Heart right ventricle (tissue), 16 donors: Measurements from ENCODE around the gene SMYD1. TPM values are rescaled to one million over a fixed set of nuclear protein-coding genes. Genes with fewer than 3 reads are reported as not detected.
"Not testable (repeated sequence)": the region's sequence is repeated elsewhere in the genome, so short reads cannot be mapped to it uniquely, and the experiment has no call there.

Experiments
- ATAC-seq, 8 donors: fragments of 200-7000 bp; cut with Tn5 transposase; one replicate each; pipeline ENCODE4 v1.9.1; 2020; ENCODE audit warnings: mild to moderate bottlenecking in 8 of 8, moderate library complexity in 8 of 8, moderate number of reproducible peaks in 1 of 8
- DNase-seq, 2 donors: peaks; one replicate each; pipeline ENCODE4 v3.0.0-alpha.2; 2020
- H3K27ac ChIP-seq, 10 donors: fragments of 200-600 bp; sonication (generic) in 2 of 10; one replicate each; pipeline versions ENCODE4 v1.5.0 to v1.8.0; 2020 to 2022; ENCODE audit warnings: mild to moderate bottlenecking in 3 of 10
- H3K27me3 ChIP-seq, 7 donors: fragments of 200-600 bp; one replicate each; pipeline ENCODE4 v1.8.0; 2021 to 2022; ENCODE audit warnings: mild to moderate bottlenecking in 2 of 7
- H3K36me3 ChIP-seq, 9 donors: fragments of 200-600 bp; sonication (generic) in 1 of 9; one replicate each; pipeline versions ENCODE4 v1.5.0 to v1.8.0; 2020 to 2022; ENCODE audit warnings: mild to moderate bottlenecking in 2 of 9
- H3K4me1 ChIP-seq, 9 donors: fragments of 200-600 bp; sonication (generic) in 1 of 9; one replicate each; pipeline versions ENCODE4 v1.5.0 to v1.8.0; 2020 to 2022; ENCODE audit warnings: mild to moderate bottlenecking in 4 of 9
- H3K4me3 ChIP-seq, 10 donors: fragments of 200-600 bp; sonication (generic) in 2 of 10; one replicate each; pipeline versions ENCODE4 v1.5.0 to v1.8.0; 2020 to 2022; ENCODE audit warnings: mild to moderate bottlenecking in 7 of 10, moderate library complexity in 2 of 10
- H3K9me3 ChIP-seq, 11 donors: fragments of 200-600 bp in 10 of 11; sonication (generic) in 2 of 11; one replicate each; pipeline versions ENCODE4 v1.5.0 to v1.8.0; 2013 to 2022; ENCODE audit warnings: mild to moderate bottlenecking in 2 of 11, control low read depth in 1 of 11, moderate library complexity in 1 of 11
- CTCF ChIP-seq, 9 donors: fragments of 200-600 bp; sonication (generic) in 2 of 9; IDR thresholded peaks; one replicate each; pipeline versions ENCODE4 v1.5.0 to v1.8.0; 2021 to 2022; ENCODE audit warnings: antibody characterized with exemption in 9 of 9, mild to moderate bottlenecking in 5 of 9, moderate library complexity in 1 of 9
- WGBS, 2 donors: extraction: QIAGEN DNeasy Blood & Tissue Kit; methylation state at CpG; one replicate each; pipeline ENCODE4 v1.1.7; 2013; ENCODE audit warnings: inconsistent platforms in 1 of 2; 5-methylcytosine and 5-hydroxymethylcytosine counted together
- intact Hi-C, 10 donors: fragments of 100-400 bp; cut with DNase I; formaldehyde crosslinking; loops; one replicate each; pipeline versions ENCODE4 v1.11.1 to v1.14.2; 2022
- long read RNA-seq, 3 donors: library from polyadenylated mRNA; unstranded; transcript quantifications; one replicate each; pipeline ENCODE4 v2.0.0, GENCODE V29; 2020 to 2021
- polyA plus RNA-seq, 2 donors: library from polyadenylated mRNA; stranded (reverse); fragments of 200-250 nt; gene quantifications; one replicate each; pipeline ENCODE4 v1.2.3, GENCODE V29; 2013
- total RNA-seq, 10 donors: library from RNA; stranded (reverse); fragmentation: NEBNext Ultra II Directional in 3 of 10; extraction: Animal tissue kit (Norgen Biotek cat#: 25700) in 3 of 10; gene quantifications; one replicate each; pipeline versions ENCODE4 v1.2.1 to v1.2.4, GENCODE V29; 2021 to 2023
- donor health status: Arrhythmogenic right ventricular cardiomyopathy.
- donor health status: ischemic (EF 13 %, LVEDD 7.1; RV severe dilation, severe dysfunction).
- donor health status: healthy with polysubstance abuse.
- donor health status: DM: no; HTN: yes; CAD: no.
- donor health status: DM: no; HTN: no; CAD: no.
- donor health status: ischemic (EF 25% LVEDD 6.9; RV normal size, moderate dysfunction).
- donor health status: ischemic (EF 25% LVEDD 5.7; RV mildly dilated, moderate dysfunction).
- donor health status: healthy.
- donor health status: DM: yes; HTN: yes; CAD: no.
- donor health status: Ischemic cardiomyopathy.
- donor health status: ischemic (EF 35%, LVEDD 5.7; RV mildly dilated, moderate dysfunction).
- donor health status: nonischemic (EF 11% LVEDD 7.7; RV severe dilation, severe dysfunction).
- donor health status: DM: yes; HTN: yes; CAD: no.
- donor health status: PGD.
- donor health status: ischemic (EF 29% LVEDD 5.4; RV normal size, mild dysfunction).
- donor health status: nonischemic (EF 23%, LVEDD 6.1; RV moderate dilation, normal function).

The SMYD1 gene
- 100 to 1,000 TPM; 287 to 534 (median 395) TPM for total RNA-seq
- 10 to 100 TPM; 78.7 to 94.0 TPM for polyA plus RNA-seq
- long read RNA-seq, donor 1, full-length matches to known transcripts = 193 of 260 reads
- long read RNA-seq, donor 1, partial matches to known transcripts = 52 of 260 reads
- long read RNA-seq, donor 1, other reads (novel, unspliced or antisense) = 15 of 260 reads
- long read RNA-seq, donor 2, full-length matches to known transcripts = 269 of 371 reads
- long read RNA-seq, donor 2, partial matches to known transcripts = 85 of 371 reads
- long read RNA-seq, donor 2, other reads (novel, unspliced or antisense) = 17 of 371 reads
- long read RNA-seq, donor 3, full-length matches to known transcripts = 560 of 729 reads
- long read RNA-seq, donor 3, partial matches to known transcripts = 128 of 729 reads
- long read RNA-seq, donor 3, other reads (novel, unspliced or antisense) = 41 of 729 reads

- H3K27ac ChIP-seq = peak within 1 kb of the TSS; percentile 72 to 96 (median 78)
- H3K27me3 ChIP-seq = peaks cover 0 to 4% (median 0%) of the 10 kb centered on the region in 7 donors
- no peaks in the 10 kb centered on the region for H3K36me3 ChIP-seq
- H3K9me3 ChIP-seq = no peaks in the 10 kb centered on the region
- H3K4me1 ChIP-seq = peaks cover 0 to 21% (median 0%) of the 10 kb centered on the region in 9 donors
- intact Hi-C loops = no loop called here
- ATAC-seq (peak; percentile 85 to 92 (median 90)), DNase-seq (peak in 1 of 2 donors; percentile 52)
- H3K4me3 ChIP-seq = peak within 1 kb of the TSS; percentile 26 to 61 (median 50)
- WGBS, 2 donors = 31 to 37% methylated on average over 8 of the region's 8 CpGs
- TF ChIP-seq CTCF (IDR thresholded peaks at IDR 0.05) = no peak
Observed at GRCh38 chr2:88067598-88067997, at the start of gene SMYD1. Gene SMYD1, plus strand, starts transcription at chr2:88067825. Its CDS starts 40 bp downstream, at chr2:88067865.

GRCh38 chr2:88018077-88018805 is 49.4 kb upstream of the SMYD1 start:
- H3K4me3 ChIP-seq, H3K36me3 ChIP-seq, intact Hi-C loops, ATAC-seq, H3K9me3 ChIP-seq, H3K27me3 ChIP-seq, H3K27ac ChIP-seq, DNase-seq: not testable (repeated sequence)
- WGBS, 2 donors = 82 to 84% methylated on average over 11 of the region's 11 CpGs
- peaks cover 0 to 13% (median 0%) of the 10 kb centered on the region in 9 donors for H3K4me1 ChIP-seq

- Histone ChIP-seq H3K36me3 (no peaks in the 10 kb centered on the region), H3K4me1 (peaks cover 0 to 13% (median 0%) of the 10 kb centered on the region in 9 donors), H3K27me3 (no peaks in the 10 kb centered on the region), H3K4me3 (no peak overlapping the region), H3K27ac (no peak overlapping the region), H3K9me3 (no peaks in the 10 kb centered on the region)
- DNase-seq = no peak
- WGBS, 2 donors = 86 to 87% methylated on average over 6 of the region's 6 CpGs
- intact Hi-C loops = no loop called here
- ATAC-seq = no peak
- TF ChIP-seq CTCF (IDR thresholded peaks at IDR 0.05) = no peak
Observed at GRCh38 chr2:88018909-88019308, 48.7 kb upstream of the SMYD1 start.

DNA sequence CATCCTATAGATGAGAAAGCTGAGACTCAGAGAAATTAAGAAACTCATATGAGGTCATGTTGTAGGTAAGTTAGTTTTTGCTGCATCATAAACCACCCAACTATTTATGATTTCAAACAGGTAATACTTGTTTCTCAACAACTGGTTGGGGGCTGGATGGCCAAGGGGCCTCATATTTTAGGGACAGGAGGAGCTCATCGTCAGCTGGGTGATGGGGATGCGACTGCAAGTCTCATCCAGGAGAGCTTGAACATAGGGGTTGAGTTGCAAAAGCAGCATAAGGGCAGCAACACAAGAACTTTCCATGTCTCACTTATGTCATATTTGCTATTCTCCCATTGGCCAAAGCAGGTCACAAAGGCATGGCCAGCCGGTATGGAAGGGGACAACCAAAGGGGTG is 47.6 kb upstream of the SMYD1 start:
- Histone ChIP-seq H3K27ac (no peak overlapping the region), H3K9me3 (no peaks in the 10 kb centered on the region), H3K4me3 (no peak overlapping the region), H3K4me1 (peaks cover 0 to 13% (median 0%) of the 10 kb centered on the region in 9 donors), H3K27me3 (no peaks in the 10 kb centered on the region), H3K36me3 (no peaks in the 10 kb centered on the region)
- DNase-seq (no peak), ATAC-seq (no peak)
- WGBS, 2 donors = 79 to 86% methylated on average over 3 of the region's 3 CpGs
- intact Hi-C loops = no loop called here
- TF ChIP-seq CTCF (IDR thresholded peaks at IDR 0.05) = no peak
